NCI-H187 (cell line): ENCODE results near the gene VASH1.

Experiments
- DNase-seq, 2 experiments: peaks; one replicate each; lab custom pipeline; 2025; lab: John Stamatoyannopoulos, UW

Gene VASH1

GRCh38 chr14:76772300-76773187, 11.3 kb downstream of the VASH1 start:
- no peak for DNase-seq

GRCh38 chr14:76773188-76773885, 12.1 kb downstream of the VASH1 start:
- no peak for DNase-seq

DNA sequence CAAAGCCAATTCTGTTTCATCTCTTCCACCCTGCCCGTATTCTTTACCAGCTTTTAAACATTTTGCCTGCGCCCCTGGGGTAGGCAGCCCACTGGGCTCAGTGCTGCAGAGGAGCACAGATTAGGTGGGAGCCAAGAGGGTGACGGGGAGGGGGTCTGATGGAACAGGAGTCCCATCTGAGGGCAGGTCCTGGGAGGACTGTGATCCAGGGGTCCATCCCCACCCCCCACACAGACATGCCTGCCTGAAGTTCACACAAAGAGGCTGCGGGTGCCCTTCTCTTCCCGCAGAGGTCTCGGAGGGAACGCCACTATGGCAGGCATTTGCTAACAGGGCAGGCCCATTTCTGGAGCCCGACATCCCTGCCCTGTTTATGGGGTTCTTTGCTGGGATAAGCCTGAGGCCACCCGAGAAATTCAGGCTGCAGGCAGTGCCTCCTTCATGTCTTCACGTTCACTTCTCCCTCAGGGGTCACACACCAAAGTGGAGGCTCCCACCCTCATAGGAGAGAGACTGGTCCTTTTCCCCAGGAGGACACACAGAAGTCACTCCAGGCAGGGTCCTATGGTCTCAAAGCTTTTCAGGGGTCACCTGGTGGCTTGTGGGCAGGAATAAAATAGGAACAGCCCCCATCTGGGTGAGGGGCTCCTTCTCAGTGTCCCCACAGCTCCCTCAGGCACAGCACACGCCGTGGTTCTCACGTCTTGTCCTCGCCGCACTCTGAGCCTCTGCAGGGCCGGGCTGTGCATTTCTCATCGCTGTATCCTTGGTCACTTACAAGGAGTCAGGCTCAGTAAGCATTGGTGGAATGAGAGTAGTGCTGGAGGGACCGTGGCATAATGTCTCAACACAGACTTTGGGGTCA, 12.9 kb downstream of the VASH1 start:
- DNase-seq, result no peak

GRCh38 chr14:76774821-76775694, 13.8 kb downstream of the VASH1 start:
- no peak for DNase-seq

DNA sequence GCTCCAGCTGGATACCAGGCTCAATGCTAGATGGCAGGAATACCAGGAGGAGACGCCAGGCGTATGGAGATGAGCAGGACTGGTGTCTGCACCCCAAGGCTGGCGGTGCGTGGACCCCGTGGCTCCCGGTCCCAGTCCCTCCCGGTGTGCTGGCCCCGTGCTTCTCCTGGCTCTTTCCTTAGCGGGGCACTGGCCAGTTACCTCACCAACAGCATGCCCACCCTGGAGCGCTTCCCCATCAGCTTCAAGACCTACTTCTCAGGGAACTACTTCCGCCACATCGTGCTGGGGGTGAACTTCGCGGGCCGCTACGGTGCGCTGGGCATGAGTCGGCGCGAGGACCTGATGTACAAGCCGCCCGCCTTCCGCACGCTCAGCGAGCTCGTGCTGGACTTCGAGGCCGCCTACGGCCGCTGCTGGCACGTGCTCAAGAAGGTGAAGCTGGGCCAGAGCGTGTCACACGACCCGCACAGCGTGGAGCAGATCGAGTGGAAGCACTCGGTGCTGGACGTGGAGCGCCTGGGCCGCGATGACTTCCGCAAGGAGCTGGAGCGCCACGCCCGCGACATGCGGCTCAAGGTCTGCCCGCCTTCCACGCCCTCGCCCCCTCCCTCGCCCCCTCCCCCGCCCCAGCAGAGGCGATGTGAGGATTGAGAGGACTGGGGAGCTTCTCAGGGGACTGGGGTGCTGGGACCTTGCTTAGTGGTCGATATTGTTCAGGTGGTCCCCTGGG, 14.6 kb downstream of the VASH1 start:
- DNase-seq, result no peak

DNA sequence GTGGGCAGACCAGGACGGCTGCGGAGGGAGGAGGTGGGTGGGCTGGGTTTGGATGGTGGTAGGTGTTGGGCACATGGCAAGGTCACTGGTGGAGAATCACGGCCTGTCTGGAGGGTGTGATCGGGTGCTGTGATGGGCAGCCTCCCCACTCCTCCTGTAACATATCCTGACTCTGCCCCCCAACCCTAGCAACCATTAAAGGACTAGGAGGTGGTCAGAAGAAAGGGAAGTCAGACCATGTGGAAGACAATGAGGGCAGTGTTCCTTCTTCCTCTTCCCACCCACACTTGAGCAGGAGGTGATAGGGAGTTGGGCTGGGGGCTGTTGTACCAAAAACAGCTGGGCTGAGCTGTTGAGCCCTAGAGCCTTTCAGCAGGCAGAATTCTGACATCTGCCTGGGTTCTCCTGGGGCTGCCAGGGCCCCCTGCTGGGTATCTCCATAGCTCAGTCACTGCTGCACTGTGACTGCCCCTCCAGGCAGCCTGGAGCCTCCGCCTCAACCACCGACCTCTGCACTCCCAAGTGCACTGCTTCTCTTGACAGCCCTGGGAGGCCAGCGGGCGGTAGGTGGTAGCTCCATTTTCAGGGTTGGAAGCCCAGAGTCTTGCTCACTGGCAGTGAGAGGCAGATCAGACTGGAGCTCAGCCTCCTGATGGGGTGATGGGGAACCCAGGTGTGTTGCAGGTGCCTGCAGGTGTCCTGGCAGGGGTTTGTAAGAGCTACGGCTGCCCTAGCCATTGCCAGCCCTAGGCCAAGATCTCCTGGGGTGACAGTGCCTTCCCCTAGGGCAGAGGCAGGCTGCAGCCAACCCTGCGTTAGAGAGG, 15.4 kb downstream of the VASH1 start:
- DNase-seq, result no peak

GRCh38 chr14:76777721-76778120, 16.5 kb downstream of the VASH1 start:
- DNase-seq, result no peak

- DNase-seq, result no peak
Observed at GRCh38 chr14:76778546-76779215, 17.4 kb downstream of the VASH1 start.

- DNase-seq, result no peak
Observed at GRCh38 chr14:76779221-76780057, 18.2 kb downstream of the VASH1 start.

GRCh38 chr14:76780058-76780345, 18.7 kb downstream of the VASH1 start:
- DNase-seq, result no peak

- DNase-seq, result no peak
Observed at GRCh38 chr14:76780360-76780759, 19.1 kb downstream of the VASH1 start.

DNA sequence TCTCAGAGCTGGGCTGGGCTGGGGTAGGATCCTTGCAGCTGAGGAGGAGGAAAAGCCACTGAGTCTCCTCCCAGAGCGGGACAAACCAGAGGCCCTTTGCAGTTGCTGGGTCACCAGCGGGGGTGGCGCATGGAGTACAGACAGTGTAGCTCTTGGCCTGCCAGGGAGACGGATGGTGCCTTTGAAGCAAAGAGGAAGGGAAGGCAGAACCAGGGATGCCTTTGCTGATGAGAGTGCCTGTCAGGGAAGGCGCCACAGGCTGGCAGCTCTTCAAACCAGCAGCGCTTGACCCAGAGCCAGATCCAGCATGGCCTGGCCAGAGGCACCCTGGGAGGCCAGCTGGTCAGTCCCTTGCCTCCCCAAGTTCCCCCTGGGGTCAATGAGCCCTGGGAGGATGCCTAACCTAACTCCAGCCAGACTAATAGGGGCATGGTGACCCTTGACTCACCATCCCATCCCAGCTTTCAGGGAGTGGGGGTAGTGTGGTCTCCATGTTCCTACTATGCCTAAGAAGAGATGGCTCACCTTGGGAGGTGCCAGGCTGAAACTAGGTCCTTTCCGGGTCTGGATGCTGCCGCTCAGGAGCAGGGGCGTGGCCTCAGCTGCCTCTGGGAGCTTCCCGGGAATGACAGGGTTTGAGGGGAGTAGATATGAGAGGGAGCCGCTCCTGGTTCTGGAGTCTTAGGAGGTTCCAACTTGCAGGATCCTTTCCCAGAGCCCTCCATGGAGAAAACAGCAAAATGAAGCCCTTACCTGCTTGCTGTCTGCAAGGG, 19.8 kb downstream of the VASH1 start:
- DNase-seq, result no peak

GRCh38 chr14:76781648-76782051, 20.4 kb downstream of the VASH1 start:
- no peak for DNase-seq

DNA sequence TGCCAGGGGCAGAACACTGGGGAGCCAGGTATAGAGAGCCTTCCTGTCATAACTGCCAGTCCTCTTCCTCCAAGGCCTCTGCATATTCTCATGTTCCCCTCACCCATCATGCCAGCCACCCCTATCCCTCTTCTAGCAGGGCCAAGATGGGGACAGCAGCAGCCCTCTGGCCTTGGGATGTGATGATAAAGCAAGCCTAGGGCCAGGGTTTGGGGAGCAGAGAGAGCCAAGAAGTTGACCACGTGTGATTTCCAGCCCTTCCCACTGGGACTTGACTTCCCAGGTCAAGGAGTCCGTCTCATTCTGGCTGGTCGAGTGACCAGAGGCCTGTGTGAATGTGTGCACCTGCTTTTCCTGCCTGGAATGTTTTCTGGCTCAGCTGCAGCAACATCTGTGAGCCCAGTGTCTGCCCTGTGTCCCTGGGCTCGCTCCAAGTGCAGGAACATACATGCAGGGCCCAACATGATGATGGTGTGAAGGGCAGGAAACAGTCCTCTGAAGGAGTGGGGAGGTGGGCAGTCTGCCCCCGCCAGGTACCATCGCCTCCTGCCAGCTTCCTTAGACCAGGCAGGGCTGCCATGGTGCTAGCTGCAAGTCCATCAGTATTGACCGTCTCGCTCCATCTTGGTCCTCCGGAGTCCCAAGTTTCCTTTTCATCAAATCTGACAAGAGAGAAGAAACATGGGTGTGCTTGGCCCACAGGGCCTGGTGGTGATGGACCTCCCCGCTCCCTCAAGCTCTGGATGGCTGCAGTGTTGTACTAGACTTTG, 21.0 kb downstream of the VASH1 start:
- no peak for DNase-seq

DNA sequence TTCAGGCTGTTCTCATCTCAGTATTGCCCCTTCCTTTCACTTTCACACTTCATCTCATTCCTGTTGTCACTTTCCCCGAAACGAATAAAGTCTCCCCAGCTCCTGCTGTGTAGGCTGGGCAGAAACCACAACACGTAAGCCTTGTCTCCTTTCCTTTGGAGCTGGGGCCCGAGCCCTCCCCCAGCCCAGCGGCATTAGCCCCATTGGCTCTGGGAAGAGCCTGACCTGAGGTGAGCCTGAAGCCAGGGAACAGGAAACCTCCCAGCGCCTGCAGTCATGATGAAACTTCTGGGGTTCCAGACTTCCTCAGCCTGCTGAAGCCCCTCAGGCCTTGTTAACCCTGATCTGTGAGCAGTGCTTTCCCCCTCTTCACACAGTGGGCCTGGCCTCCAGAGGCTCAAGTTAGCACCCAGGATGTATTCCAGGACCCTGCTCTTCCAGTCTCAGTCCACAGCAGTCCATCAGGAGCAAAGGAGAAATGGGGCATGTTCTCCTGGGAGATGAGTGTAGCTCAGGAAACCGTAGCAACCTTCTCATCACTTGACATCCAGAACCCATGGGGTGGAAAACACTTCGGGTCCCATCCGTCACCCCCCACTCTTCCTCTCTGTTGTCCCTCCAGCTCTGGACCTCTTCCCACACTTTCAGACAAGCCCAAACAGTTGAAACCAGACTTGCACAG, 21.8 kb downstream of the VASH1 start:
- no peak for DNase-seq

DNA sequence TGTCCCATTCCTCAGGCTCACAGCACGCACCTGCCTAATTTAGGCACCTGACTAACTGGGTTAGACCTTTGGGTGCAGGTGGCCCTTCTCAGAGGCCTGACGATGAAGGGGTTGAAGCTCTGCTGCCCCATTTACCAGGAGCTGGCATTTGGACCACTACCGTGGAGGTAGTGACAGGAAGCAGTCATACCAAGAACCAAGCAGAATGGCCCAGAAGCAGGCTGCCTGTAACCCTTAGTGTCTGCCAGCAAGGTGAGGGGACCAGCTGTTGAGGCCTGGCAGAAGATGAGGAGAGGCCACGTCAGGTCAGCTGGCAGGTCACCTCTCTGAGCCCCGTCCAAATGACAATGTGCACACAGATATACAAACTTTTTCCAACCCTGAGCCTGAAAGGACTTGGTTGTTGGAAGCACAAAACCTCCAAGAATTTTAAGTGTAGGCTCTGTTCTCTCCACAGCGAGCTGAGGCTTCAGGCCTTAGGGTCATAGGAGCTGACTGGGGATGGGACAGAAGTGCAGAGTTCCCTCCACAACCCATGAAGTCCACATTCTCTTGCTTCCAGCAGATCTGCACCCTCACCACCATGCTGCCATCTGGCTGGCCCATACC, 23.1 kb downstream of the VASH1 start:
- no peak for DNase-seq
